HG02840 (cell line): ENCODE data around the gene ATXN1.

Experiments used
- ATAC-seq: cut with Tn5 transposase; IDR thresholded peaks from one replicate; pipeline ENCODE4 v1.9.1; 2021; ENCODE audit warnings: mild to moderate bottlenecking, moderate library complexity, moderate number of reproducible peaks; ENCODE audit not compliant: unreplicated experiment, low FRiP score

The ATXN1 gene

GRCh38 chr6:16433338-16433890, 327.8 kb downstream of the ATXN1 start:
- ATAC-seq, result no peak

DNA sequence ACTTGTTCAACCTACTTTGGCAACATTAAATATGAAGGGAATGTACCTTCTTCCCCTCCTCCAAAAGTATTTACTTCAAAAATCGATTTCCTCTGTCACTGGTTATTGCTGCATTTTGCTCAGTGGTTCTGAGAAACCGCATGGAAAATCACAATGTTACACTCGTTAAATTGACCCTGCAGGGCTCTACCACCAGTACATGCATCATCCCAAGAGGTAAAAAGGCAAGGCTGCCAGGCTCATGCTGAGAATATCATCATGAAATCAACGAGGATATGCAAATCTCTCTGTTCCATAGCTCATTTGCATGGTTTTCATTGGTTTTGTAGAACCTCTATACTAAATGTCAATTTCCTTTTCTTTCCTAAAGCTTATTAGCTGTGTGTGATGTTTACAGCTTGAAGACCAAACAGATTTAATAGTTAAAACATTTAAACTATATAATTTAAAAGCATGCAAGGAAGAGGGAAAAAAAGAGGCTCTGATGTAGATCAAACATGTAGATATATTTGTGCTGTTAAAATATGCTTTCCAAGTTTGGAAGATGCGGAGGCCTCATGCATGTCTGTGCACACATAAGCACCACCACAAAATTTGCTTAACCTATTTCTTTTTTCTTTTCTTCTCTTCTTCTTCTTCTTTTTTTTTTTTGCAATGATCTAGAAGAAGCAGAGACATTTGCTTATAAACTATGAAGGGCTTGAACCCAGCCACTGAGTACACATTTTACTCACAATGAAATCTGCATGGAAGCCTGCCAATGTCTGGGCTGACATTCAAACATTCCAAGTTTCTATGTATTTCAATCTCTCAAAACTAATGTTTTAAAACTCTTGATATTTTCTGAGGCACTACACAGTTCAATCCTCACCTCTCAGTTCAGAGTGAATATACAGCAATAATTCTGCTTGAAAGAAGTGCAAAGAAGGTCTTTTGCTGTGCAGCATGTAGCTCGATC, 328.9 kb downstream of the ATXN1 start:
- ATAC-seq, result peak; percentile 56

GRCh38 chr6:16431106-16431505, 330.2 kb downstream of the ATXN1 start:
- ATAC-seq, result no peak

GRCh38 chr6:16430391-16431089, 330.7 kb downstream of the ATXN1 start:
- no peak for ATAC-seq

- no peak for ATAC-seq
These were observed 331.6 kb downstream of the ATXN1 start for GRCh38 chr6:16429669-16430068.

DNA sequence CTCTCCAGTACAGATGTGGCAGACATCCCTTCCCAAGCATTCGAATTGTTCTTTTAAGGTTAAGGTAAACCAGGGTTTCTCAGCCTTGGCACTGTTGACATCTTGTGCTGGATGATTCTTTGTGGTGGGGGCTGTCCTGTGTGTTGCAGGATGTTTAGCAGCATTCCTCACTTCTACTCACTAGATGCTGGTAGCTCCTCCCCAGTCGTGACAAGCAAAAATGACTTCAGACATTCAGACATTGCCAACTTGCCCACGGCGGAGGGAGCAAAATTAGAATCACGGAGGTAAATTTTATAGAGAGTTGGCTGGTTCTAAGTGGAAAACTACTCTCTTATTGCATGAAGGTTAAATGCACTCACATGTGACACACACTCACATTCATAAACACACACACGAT, 334.1 kb downstream of the ATXN1 start:
- no peak for ATAC-seq

DNA sequence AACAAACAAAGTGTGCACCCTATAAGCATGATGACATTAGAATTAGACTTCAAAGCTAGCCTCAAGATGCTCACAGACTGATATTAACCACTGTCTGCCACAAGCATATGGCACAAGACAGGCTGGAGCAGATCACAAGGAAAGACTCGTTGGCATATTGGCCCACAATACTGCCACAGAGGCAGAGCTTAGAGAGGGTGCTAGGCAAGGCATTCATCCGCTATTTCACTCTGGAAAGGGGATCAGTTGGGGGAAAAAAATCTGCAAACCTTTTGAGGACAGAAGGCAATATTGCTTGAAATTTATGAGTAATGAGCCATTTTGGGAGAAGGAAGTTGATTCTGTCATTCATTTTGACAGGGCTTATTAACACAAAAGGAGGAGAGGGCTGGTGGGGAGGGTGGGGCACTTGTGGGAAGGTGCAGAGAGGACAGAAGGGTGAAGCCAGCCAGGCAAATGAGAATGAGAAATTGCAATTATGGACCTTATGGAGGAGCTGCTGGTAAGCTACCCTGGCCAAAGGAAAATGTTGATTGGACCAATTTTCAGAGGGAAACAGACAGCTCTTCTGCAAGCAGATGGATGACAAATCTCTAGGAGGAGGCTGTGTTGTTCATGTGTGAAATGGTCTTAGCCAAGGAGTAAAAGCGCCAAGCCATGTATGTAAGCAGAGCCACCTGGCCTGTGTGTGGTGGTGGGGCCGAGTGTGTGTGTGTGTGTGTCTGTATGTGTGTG, 335.2 kb downstream of the ATXN1 start:
- ATAC-seq, result no peak

DNA sequence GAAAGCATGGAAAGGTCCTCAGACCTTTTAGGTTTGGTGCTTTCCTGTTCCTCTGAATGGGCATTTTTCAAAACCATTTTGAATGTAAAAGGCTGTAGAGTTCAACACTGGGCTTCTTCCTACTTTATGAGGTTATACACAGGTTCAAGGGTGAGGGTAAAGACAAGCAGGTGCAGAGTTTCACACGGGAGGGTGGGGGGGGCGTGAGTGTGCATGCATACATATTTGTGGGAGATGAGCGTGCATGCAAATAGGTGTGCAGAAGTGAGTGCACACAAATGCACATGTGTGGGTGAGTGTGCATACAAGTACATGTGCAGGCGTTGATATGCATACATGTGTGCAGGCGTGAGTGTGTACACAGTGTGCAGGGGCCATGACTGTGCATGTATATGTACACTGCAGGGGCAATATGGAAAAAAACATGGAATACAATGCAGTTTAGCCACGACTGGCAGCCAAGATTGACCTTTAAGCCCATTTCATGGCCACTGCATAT, 339.7 kb downstream of the ATXN1 start:
- no peak for ATAC-seq

- peak; percentile 67 for ATAC-seq
These were observed 340.4 kb downstream of the ATXN1 start for GRCh38 chr6:16420715-16421461.

GRCh38 chr6:16420337-16420714, 340.9 kb downstream of the ATXN1 start:
- ATAC-seq, result peak; percentile 11

- peak; percentile 60 for ATAC-seq
These were observed 341.5 kb downstream of the ATXN1 start for GRCh38 chr6:16419636-16420336.

DNA sequence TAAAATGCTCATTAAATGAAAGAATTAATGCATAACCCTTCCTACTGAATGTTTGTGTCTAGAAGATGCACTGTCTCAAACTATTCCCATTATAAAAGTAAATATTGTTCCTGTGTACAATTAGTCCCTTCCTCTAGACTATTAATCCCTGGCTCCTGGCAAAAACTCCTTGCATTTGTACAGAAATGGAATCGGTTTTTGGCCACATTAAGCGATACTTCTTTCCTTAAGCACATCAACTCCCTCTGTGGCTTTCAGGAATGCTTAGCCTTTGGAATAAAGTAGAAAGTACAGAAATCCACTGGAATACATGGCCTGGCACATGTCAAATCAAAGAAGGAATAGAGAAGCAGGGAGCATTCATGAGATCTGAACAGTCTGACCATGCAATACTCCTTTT, 343.1 kb downstream of the ATXN1 start:
- ATAC-seq, result no peak

DNA sequence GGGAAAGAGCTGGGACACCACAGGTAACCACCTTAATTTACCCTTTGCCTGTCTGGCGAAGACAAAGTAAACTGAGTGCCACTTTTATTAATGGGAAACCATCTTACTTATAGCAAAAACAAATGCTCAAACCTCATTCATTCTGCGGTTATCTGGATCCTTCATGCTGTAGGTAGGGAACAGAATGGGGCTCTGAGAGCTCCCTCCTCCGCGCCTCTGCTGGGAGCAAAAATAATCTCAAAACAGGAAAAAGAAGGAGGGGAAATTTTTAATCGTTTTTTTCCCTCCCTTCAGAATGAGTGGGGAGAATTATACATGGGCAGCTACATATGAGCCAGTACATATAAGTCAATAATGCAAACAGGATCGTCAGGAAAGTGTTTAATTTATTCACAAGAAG, 345.6 kb downstream of the ATXN1 start:
- no peak for ATAC-seq

DNA sequence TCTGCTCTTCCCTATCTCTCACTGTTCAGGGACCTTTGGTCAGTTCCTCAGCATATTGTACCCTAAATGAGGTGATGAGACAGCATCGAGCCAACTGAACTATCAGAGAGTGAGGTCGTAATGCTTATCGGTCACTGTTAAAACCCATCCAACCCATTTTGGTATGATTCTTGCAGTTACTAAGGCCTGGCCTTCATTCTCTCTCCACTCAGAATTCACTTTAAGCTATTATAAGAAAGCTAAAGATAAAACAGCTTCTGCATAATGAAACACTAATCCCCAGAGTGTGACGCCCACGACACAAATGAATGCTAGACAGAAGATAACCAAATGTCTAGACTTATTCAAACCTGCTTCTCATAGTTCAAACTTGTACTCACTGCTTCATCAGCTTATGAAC, 347.1 kb downstream of the ATXN1 start:
- ATAC-seq, result peak; percentile 48

GRCh38 chr6:16413399-16413798, 347.9 kb downstream of the ATXN1 start:
- no peak for ATAC-seq

DNA sequence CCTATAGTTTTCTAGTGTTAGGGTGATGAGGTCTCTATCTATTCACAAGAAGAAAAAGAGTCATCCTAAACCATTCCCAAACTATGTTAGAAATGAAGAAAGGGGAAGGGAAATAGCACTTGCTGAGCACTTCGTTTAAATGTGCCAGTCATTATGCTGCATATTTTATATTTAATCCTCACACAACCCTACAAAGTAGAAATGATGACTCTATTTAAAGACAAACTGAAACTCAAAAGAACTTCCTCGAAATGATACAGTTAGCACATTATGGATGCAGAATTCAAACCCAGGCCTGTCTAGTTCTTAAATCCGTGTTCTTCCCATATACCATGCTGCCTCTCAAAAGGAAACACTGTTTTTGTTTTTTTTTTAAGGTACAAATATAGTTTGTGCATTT, 348.3 kb downstream of the ATXN1 start:
- no peak for ATAC-seq

GRCh38 chr6:16412171-16412570, 349.1 kb downstream of the ATXN1 start:
- no peak for ATAC-seq

DNA sequence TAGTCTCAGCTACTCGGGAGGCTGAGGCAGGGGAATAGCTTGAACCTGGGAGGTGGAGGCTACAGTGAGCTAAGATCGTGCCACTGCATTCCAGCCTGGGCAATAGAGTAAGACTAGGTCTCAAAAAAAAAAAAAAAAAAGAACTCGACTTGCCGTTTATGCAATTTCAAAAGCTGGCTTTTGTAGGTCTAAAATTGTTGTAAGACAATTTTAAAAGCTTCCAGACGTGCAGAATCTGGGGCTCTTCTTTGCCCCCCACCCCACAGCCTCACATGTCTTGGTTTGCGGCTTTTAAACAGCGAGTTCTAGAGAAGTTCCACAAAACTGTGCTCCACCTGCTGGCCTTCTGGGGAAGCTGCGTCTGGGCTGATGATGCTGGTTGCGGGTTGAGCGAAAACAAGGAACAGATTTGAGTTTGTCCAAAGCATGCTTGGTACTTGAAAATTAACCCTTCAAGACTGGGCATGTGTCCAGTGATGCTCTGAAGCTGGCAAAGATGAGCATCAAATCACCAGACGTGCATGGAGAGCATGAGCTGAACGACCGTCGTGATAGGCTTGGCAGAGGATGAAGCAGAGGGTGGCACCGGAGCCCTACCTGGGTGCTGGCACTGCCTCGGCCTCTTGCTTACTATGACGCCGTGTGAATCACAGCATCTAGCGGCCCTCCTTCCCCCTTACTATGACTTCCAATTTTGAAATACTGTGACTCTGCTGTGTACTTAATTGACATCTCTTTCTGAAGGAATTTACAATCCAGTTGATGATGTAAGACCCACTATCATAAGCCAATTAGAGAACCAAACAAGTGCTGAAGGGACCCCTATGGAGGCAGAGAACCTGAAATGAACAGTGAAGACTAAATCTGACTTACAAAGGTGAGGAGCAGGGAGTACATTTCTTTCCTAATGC, 351.5 kb downstream of the ATXN1 start:
- ATAC-seq, result no peak
